ENCODE results near the gene PLCB1. TPM values are rescaled to one million over a fixed set of nuclear protein-coding genes. Genes with fewer than 3 reads are reported as not detected.

Gene PLCB1
- total RNA-seq, 1 experiment from 2014 or later: 11.3 TPM

DNA sequence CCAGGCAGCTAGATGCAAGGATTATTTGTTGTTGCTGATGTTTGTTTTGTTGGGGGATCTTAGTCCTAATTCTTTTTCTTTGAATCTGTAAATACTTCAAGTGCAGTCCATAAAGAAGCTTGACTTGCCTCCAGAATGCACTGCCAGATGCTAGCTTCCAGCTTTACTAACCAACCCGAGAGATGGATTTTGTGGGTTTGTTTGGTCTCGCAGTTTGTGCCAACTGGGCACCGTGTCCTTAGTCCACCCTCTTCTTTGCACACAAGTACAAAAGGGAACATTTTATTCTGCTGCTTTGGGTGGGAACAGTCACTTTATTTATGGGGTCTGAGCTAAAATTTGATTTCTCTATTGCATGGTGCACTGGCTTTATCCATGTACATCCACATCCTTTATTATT lies 212.0 kb downstream of the PLCB1 start (continued):
- TF ChIP-seq IRF2 (CRISPR knock-in tag; IDR thresholded peaks at IDR 0.05; ENCODE audit: borderline replicate concordance, low read depth): no peak
- no peak for TF ChIP-seq GRHL2 (CRISPR knock-in tag; IDR thresholded peaks at IDR 0.05; ENCODE audit: insufficient replicate concordance, severe bottlenecking)
- no peak for TF ChIP-seq MXD4 (CRISPR knock-in tag; IDR thresholded peaks at IDR 0.05; ENCODE audit: borderline replicate concordance)
- TF ChIP-seq JAZF1 (CRISPR knock-in tag; IDR thresholded peaks at IDR 0.05): no peak
- no peak for TF ChIP-seq ZNF317 (CRISPR knock-in tag; IDR thresholded peaks at IDR 0.05; ENCODE audit: borderline replicate concordance, low read depth)
- no peak for TF ChIP-seq SOX15 (CRISPR knock-in tag; IDR thresholded peaks at IDR 0.05)
- TF ChIP-seq CBFB (CRISPR knock-in tag; IDR thresholded peaks at IDR 0.05; ENCODE audit: low read depth): no peak
- no peak for TF ChIP-seq MYBL2 (CRISPR knock-in tag; IDR thresholded peaks at IDR 0.05)

DNA sequence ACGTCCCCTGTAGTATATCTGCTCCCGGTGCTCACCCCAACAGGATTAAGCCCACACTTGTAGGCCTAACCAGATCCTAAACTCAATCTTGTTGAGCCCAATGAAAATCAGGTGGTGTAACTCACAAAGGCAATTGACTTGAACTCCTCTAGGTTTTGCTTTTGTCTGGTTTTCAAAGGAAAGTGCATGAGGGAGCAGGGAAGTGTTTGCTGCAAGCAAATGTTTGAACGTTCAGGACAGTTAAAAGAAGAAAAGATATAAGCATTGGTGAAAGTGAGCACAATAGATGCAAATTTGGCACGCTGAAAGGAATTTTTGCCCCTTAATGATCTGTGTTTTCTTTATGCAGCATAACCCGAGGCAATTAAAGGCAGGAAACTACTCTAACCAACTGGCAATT lies 212.6 kb downstream of the PLCB1 start:
- TF ChIP-seq ZNF423 (CRISPR knock-in tag; IDR thresholded peaks at IDR 0.05): no peak
- TF ChIP-seq NFATC4 (CRISPR knock-in tag; IDR thresholded peaks at IDR 0.05): no peak
- no peak for TF ChIP-seq GABPB1 (CRISPR knock-in tag; IDR thresholded peaks at IDR 0.05)
- TF ChIP-seq ZNF219 (CRISPR knock-in tag; IDR thresholded peaks at IDR 0.05; ENCODE audit: borderline replicate concordance): no peak
- TF ChIP-seq ZNF317 (CRISPR knock-in tag; IDR thresholded peaks at IDR 0.05; ENCODE audit: borderline replicate concordance, low read depth): no peak
- TF ChIP-seq TEAD1 (CRISPR knock-in tag; IDR thresholded peaks at IDR 0.05): no peak
- TF ChIP-seq, protein P1, sequence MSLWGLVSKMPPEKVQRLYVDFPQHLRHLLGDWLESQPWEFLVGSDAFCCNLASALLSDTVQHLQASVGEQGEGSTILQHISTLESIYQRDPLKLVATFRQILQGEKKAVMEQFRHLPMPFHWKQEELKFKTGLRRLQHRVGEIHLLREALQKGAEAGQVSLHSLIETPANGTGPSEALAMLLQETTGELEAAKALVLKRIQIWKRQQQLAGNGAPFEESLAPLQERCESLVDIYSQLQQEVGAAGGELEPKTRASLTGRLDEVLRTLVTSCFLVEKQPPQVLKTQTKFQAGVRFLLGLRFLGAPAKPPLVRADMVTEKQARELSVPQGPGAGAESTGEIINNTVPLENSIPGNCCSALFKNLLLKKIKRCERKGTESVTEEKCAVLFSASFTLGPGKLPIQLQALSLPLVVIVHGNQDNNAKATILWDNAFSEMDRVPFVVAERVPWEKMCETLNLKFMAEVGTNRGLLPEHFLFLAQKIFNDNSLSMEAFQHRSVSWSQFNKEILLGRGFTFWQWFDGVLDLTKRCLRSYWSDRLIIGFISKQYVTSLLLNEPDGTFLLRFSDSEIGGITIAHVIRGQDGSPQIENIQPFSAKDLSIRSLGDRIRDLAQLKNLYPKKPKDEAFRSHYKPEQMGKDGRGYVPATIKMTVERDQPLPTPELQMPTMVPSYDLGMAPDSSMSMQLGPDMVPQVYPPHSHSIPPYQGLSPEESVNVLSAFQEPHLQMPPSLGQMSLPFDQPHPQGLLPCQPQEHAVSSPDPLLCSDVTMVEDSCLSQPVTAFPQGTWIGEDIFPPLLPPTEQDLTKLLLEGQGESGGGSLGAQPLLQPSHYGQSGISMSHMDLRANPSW (CRISPR knock-in tag; conservative IDR thresholded peaks at IDR 0.05; ENCODE audit: low read depth): no peak
- no peak for TF ChIP-seq FOXK1 (CRISPR knock-in tag; IDR thresholded peaks at IDR 0.05)
- no peak for TF ChIP-seq FOXP1 (CRISPR knock-in tag; IDR thresholded peaks at IDR 0.05; ENCODE audit: borderline replicate concordance)
- TF ChIP-seq JUN (CRISPR knock-in tag; IDR thresholded peaks at IDR 0.05): no peak
- TF ChIP-seq NR3C1 (CRISPR knock-in tag; conservative IDR thresholded peaks at IDR 0.05; ENCODE audit: low read depth): no peak
- no peak for TF ChIP-seq ZNF416 (CRISPR knock-in tag; IDR thresholded peaks at IDR 0.05)
- TF ChIP-seq ESRRA (CRISPR knock-in tag; IDR thresholded peaks at IDR 0.05; ENCODE audit: borderline replicate concordance): no peak
- TF ChIP-seq ZNF263 (CRISPR knock-in tag; IDR thresholded peaks at IDR 0.05; ENCODE audit: low read depth): no peak
- TF ChIP-seq SMAD4 (CRISPR knock-in tag; IDR thresholded peaks at IDR 0.05): no peak
- TF ChIP-seq, protein P2, sequence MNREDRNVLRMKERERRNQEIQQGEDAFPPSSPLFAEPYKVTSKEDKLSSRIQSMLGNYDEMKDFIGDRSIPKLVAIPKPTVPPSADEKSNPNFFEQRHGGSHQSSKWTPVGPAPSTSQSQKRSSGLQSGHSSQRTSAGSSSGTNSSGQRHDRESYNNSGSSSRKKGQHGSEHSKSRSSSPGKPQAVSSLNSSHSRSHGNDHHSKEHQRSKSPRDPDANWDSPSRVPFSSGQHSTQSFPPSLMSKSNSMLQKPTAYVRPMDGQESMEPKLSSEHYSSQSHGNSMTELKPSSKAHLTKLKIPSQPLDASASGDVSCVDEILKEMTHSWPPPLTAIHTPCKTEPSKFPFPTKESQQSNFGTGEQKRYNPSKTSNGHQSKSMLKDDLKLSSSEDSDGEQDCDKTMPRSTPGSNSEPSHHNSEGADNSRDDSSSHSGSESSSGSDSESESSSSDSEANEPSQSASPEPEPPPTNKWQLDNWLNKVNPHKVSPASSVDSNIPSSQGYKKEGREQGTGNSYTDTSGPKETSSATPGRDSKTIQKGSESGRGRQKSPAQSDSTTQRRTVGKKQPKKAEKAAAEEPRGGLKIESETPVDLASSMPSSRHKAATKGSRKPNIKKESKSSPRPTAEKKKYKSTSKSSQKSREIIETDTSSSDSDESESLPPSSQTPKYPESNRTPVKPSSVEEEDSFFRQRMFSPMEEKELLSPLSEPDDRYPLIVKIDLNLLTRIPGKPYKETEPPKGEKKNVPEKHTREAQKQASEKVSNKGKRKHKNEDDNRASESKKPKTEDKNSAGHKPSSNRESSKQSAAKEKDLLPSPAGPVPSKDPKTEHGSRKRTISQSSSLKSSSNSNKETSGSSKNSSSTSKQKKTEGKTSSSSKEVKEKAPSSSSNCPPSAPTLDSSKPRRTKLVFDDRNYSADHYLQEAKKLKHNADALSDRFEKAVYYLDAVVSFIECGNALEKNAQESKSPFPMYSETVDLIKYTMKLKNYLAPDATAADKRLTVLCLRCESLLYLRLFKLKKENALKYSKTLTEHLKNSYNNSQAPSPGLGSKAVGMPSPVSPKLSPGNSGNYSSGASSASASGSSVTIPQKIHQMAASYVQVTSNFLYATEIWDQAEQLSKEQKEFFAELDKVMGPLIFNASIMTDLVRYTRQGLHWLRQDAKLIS (CRISPR knock-in tag; IDR thresholded peaks at IDR 0.05; ENCODE audit: borderline replicate concordance): no peak
- TF ChIP-seq, protein P3, sequence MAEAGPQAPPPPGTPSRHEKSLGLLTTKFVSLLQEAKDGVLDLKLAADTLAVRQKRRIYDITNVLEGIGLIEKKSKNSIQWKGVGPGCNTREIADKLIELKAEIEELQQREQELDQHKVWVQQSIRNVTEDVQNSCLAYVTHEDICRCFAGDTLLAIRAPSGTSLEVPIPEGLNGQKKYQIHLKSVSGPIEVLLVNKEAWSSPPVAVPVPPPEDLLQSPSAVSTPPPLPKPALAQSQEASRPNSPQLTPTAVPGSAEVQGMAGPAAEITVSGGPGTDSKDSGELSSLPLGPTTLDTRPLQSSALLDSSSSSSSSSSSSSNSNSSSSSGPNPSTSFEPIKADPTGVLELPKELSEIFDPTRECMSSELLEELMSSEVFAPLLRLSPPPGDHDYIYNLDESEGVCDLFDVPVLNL (CRISPR knock-in tag; IDR thresholded peaks at IDR 0.05; ENCODE audit: borderline replicate concordance, low read depth): no peak
- TF ChIP-seq, protein P4, sequence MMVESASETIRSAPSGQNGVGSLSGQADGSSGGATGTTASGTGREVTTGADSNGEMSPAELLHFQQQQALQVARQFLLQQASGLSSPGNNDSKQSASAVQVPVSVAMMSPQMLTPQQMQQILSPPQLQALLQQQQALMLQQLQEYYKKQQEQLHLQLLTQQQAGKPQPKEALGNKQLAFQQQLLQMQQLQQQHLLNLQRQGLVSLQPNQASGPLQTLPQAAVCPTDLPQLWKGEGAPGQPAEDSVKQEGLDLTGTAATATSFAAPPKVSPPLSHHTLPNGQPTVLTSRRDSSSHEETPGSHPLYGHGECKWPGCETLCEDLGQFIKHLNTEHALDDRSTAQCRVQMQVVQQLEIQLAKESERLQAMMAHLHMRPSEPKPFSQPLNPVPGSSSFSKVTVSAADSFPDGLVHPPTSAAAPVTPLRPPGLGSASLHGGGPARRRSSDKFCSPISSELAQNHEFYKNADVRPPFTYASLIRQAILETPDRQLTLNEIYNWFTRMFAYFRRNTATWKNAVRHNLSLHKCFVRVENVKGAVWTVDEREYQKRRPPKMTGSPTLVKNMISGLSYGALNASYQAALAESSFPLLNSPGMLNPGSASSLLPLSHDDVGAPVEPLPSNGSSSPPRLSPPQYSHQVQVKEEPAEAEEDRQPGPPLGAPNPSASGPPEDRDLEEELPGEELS (CRISPR knock-in tag; IDR thresholded peaks at IDR 0.05): no peak
- ChIA-PET CTCF (no interaction called here), POLR2A (no interaction called here)
- ATAC-seq (no peak), DNase-seq (ENCODE audit: low spot score) (no peak)
- Mint-ChIP-seq H3K27ac (no peak overlapping the region), H3K36me3 (no peaks in the 10 kb centered on the region), H3K4me1 (peaks cover 7% of the 10 kb centered on the region), H3K9me3 (peaks cover 7% of the 10 kb centered on the region; the same call in 1 of the 2 replicates), H3K27me3 (ENCODE audit: low read depth) (no peaks in the 10 kb centered on the region), H3K4me3 (no peak overlapping the region)

Data from WTC11 (cell line).